Stimulated activated memory B cell treated with anti-CD40 and anti-IgM and Interleukin-4, amounts not matched to agents 10 μg/mL and 1 μg/mL and 100 μg/mL, for 72 hours (primary cell): ENCODE data around the gene IGDCC3.

Experiments used
- ATAC-seq: fragments of 150-1000 bp; cut with Tn5 transposase; 2 replicates; pipeline ENCODE4 v1.10.0; 2021
- H3K27ac Mint-ChIP-seq: one replicate; pipeline ENCODE4 v1.8.0; 2022; ENCODE audit warnings: mild to moderate bottlenecking, mixed read lengths
- H3K27me3 Mint-ChIP-seq: one replicate; pipeline ENCODE4 v1.8.0; 2022; ENCODE audit warnings: mixed read lengths
- H3K36me3 Mint-ChIP-seq: one replicate; pipeline ENCODE4 v1.8.0; 2022; ENCODE audit warnings: mixed read lengths
- H3K4me1 Mint-ChIP-seq: one replicate; pipeline ENCODE4 v1.8.0; 2022; ENCODE audit warnings: mixed read lengths
- H3K4me3 Mint-ChIP-seq: one replicate; pipeline ENCODE4 v1.8.0; 2022; ENCODE audit warnings: mild to moderate bottlenecking, moderate library complexity, mixed read lengths
- H3K9me3 Mint-ChIP-seq: one replicate; pipeline ENCODE4 v1.8.0; 2022; ENCODE audit warnings: mixed read lengths

IGDCC3 gene

DNA sequence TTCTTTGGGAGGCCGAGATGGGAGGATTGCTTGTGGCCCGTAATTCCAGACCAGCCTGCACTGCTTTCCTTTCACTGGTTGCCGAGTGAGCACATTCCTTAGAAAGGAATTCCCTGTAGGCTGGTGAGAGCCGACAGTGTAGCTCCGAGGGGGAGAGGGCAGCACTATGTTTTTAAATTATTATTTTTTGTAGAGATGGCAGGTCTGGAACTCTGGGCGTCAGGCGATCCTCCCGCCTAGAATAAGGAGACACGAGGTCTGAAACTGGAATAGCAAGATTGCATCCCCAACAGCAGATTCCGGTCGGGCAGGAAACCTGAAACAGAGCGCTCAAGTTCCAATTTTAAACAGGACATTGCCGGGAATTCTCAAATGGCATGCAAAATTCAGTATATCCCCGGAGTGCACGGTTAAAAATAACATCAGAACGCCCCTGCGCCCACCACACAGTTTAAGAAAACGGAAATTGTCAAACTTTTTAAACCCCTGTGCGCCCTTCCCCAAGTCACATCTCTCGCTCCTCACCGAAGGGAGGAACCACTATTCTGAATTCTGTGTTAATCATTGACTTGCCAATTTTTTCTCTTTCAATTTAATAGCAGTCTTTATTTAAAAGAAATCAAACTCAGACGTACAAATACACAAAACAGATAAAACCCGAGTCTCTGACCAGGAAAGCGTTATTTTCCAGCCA lies 74.0 kb downstream of the IGDCC3 start:
- no peaks in the 10 kb centered on the region for H3K36me3 Mint-ChIP-seq
- peak overlapping the region; percentile 96 for H3K4me3 Mint-ChIP-seq
- H3K4me1 Mint-ChIP-seq: peaks cover 32% of the 10 kb centered on the region
- H3K27ac Mint-ChIP-seq: peak overlapping the region; percentile 99
- no peak for ATAC-seq
- no peaks in the 10 kb centered on the region for H3K9me3 Mint-ChIP-seq
- H3K27me3 Mint-ChIP-seq: no peaks in the 10 kb centered on the region

DNA sequence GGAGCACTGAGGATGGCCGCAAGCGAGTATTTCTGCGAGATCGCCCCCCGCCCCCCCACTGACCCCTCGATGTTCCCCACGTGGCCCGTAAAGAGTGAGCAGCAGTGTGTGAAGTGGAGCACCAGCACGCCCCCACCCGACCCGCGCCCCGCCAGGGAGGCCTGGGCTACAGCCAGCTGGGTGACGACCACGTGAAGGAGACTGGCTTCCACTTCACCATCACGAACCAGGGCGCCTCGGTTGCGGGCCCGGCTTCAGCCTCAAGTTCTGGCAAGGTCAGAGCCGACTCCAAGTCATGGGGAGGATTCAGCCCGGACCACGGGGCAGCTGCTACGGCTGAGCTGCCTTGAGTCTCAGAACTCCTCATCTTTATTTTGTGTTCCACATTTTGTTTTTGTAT lies 75.7 kb downstream of the IGDCC3 start:
- no peak overlapping the region for H3K4me3 Mint-ChIP-seq
- H3K9me3 Mint-ChIP-seq: no peaks in the 10 kb centered on the region
- peaks cover 41% of the 10 kb centered on the region for H3K4me1 Mint-ChIP-seq

DNA sequence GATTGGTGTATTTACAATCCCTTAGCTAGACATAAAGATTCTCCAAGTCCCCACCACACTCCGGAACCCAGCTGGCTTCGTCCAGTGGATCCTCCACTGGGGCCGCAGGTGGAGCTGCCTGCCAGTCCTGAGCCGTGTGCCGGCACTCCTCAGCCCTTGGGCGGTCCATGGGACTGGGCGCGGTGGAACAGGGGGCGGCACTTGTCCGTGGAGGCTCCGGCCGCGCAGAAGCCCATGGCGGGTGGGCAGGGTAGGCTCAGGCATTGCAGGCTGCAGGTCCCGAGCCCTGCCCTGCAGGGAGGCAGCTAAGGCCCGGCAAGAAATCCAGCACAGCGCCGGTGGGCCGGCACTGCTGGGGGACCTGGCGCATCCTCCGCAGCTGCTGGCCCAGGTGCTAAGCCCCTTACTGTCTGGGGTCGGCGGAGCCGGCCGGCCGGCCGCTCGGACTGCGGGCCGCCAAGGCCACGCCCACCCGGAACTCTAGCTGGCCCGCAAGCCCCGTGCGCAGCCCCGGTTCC lies 76.8 kb downstream of the IGDCC3 start:
- no peaks in the 10 kb centered on the region for H3K27me3 Mint-ChIP-seq
- peaks cover 43% of the 10 kb centered on the region for H3K4me1 Mint-ChIP-seq
- H3K9me3 Mint-ChIP-seq: no peaks in the 10 kb centered on the region
- ATAC-seq: no peak
- no peaks in the 10 kb centered on the region for H3K36me3 Mint-ChIP-seq
- H3K4me3 Mint-ChIP-seq: no peak overlapping the region
- no peak overlapping the region for H3K27ac Mint-ChIP-seq

More for the DNA sequence above, 75.7 kb downstream of the IGDCC3 start:
- ATAC-seq: no peak
- Mint-ChIP-seq H3K27ac (no peak overlapping the region), H3K36me3 (no peaks in the 10 kb centered on the region), H3K27me3 (no peaks in the 10 kb centered on the region)

DNA sequence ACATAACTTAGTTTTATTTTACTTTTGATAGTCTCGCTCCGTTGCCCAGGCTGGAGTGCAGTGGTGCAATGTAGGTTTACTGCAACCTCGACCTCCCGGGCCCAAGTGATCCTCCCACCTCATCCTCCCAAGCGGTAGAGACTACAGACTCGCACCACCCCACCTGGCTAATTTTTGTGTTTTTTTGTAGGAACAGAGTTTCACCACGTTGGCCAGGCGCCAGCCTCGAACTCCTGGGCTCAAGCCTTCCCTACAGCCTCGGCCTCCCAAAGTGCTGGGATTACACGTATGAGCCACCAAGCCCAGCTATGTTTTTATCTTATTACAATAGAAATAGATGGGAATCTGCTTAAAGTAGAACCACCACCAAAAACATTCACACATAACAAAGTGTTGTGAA lies 79.1 kb downstream of the IGDCC3 start:
- peak overlapping the region; percentile 56 for H3K27ac Mint-ChIP-seq
- no peaks in the 10 kb centered on the region for H3K36me3 Mint-ChIP-seq
- H3K4me3 Mint-ChIP-seq: no peak overlapping the region
- peaks cover 29% of the 10 kb centered on the region for H3K4me1 Mint-ChIP-seq
- no peaks in the 10 kb centered on the region for H3K9me3 Mint-ChIP-seq
- H3K27me3 Mint-ChIP-seq: no peaks in the 10 kb centered on the region
- ATAC-seq: no peak

DNA sequence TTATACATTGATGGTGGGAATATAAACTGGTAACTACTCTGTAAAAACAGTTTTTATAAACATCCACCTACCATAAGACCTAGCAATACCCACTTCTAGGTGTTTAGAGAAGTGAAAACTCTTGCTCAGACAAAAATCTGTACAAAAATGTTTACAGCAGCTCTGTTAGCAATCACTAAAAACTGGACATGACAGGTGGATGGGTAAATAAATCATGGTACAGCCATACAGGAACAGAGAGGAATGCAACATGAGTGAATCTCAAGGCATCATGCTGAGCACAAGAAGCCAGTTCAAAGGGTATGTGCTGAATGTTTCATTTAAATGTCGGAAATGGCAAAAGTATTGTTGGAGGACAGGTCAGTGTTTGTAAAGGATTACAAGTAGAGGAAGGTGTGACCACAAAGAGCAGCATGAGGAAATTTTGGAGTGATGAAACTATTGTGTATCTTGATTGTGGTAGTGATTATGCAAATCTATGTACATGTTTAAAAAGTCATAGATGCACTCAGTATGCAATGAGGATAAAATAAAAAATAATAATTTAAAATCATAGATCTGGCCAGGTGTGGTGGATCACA lies 84.8 kb downstream of the IGDCC3 start:
- no peak overlapping the region for H3K4me3 Mint-ChIP-seq
- H3K36me3 Mint-ChIP-seq: no peaks in the 10 kb centered on the region
- no peak for ATAC-seq
- H3K9me3 Mint-ChIP-seq: no peaks in the 10 kb centered on the region
- H3K4me1 Mint-ChIP-seq: peaks cover 21% of the 10 kb centered on the region
- H3K27me3 Mint-ChIP-seq: no peaks in the 10 kb centered on the region
- peak overlapping the region; percentile 11 for H3K27ac Mint-ChIP-seq

DNA sequence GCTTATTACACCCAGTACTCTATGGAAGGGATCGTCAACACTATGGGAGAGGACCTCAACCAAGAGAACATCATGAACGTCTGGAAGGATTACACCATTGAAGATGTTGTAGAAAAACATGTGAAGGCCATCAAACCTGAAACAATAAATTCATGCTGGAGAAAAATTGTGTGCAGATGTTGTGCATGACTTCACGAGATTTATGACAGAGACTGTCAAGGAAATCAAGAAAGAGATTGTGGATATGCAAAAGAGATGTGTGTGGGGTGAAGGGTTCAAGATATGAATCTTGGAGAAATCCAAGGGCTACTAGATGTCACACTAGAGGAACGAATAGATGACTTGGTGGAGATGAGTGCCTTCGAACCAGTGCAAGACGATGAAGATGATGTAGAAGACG lies 87.6 kb downstream of the IGDCC3 start:
- H3K9me3 Mint-ChIP-seq: no peaks in the 10 kb centered on the region
- no peak overlapping the region for H3K27ac Mint-ChIP-seq
- H3K36me3 Mint-ChIP-seq: no peaks in the 10 kb centered on the region
- no peak overlapping the region for H3K4me3 Mint-ChIP-seq
- no peaks in the 10 kb centered on the region for H3K27me3 Mint-ChIP-seq
- peaks cover 30% of the 10 kb centered on the region for H3K4me1 Mint-ChIP-seq
- no peak for ATAC-seq

DNA sequence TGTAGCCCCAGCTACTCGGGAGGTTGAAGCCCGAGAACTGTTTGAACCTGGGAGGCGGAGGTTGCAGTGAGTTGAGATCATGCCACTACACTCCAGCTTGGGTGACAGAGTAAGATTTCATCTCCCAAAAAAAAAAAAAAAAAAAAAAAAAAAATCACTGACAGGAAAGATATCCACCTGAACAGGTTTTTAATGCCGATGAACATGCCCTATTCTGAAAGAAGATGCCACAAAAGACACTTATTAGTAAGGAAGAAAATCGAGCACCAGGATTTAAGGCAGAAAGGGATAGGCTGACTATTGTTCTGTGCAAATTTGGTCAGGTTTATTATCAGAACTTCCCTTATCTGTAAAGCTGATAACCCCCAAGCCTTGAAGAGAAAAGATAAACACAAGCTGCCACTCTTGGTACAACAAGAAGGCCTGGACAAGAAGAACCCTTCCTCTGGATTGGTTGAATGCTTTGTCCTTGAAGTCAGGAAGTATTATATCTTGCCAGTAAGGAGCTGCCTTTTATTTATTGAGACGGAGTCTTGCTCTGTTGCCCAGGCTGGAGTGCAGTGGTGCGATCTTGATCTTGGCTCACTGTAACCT lies 88.4 kb downstream of the IGDCC3 start:
- Mint-ChIP-seq H3K4me1 (peaks cover 30% of the 10 kb centered on the region), H3K9me3 (no peaks in the 10 kb centered on the region), H3K4me3 (no peak overlapping the region), H3K27me3 (no peaks in the 10 kb centered on the region), H3K27ac (no peak overlapping the region), H3K36me3 (no peaks in the 10 kb centered on the region)
- no peak for ATAC-seq

DNA sequence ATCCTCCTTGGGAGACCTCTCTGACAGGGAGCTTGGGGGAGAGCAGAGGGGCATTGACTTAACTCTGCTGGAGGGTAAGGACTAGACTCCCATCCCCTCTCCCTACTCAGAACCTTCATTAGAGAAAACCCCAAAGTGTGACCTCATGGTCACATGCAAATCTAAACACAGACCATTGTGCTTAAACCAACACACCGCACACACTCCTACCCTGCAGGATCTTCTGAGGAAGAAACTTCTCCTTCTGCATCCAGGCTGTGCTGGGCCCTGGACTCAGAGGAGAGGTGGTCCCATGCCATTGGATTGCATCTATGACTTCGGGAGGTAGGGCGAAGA lies 90.3 kb downstream of the IGDCC3 start:
- Mint-ChIP-seq H3K27ac (peak overlapping the region; percentile 85), H3K4me1 (peaks cover 33% of the 10 kb centered on the region), H3K4me3 (peak overlapping the region; percentile 81), H3K9me3 (no peaks in the 10 kb centered on the region), H3K27me3 (no peaks in the 10 kb centered on the region), H3K36me3 (peaks cover 10% of the 10 kb centered on the region)
- ATAC-seq: peak; percentile 35

DNA sequence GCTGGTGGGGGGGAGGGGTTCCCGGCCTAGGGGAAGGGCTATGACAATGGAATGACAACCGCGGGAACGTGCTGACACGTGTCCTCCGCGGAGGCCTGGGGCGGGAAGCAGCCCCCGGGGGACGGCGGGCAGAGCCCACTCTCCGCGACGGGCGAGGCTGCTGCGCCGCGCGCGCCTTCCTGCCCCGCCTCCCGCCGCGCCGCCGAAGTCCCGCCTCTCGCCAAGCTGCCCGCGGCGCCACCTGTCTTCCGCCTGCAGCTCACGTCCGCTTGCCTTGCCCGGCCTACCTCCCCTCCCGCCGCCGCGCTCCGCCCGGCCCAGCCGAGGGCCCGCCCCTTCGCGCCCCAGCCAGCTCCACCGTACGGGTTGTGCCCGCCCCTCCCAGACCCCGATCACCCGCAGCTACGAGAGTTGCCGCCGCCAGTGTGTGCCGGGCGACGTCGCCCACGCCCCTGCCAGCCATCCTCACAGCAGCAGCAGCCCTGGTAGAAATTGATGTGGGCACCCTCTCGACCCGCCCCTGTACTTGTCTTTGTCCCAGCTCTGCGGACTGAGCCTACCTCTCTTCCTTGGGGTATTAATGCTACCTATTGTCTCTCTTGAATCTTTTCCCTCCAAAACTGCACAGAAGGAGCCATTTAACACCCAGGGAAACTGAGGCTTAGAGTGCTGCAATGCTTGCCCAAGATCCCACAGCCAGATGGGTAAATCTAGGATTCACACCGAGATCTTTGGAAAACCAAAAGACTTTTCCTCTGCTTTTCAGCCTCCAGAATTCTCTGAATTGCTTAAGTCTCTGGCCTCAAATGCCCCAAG lies 90.9 kb downstream of the IGDCC3 start, which contains the start of gene PARP16:
Gene PARP16 (minus strand): TSS at position 180 of the 816 bp plus-strand sequence. CDS start 457 bp downstream, outside the sequence.
- Mint-ChIP-seq H3K27me3 (no peaks in the 10 kb centered on the region), H3K4me3 (peak within 1 kb of the TSS; percentile 81), H3K36me3 (peaks cover 10% of the 10 kb centered on the region), H3K9me3 (no peaks in the 10 kb centered on the region), H3K4me1 (peaks cover 33% of the 10 kb centered on the region), H3K27ac (peak within 1 kb of the TSS; percentile 85)
- ATAC-seq: peak; percentile 99

DNA sequence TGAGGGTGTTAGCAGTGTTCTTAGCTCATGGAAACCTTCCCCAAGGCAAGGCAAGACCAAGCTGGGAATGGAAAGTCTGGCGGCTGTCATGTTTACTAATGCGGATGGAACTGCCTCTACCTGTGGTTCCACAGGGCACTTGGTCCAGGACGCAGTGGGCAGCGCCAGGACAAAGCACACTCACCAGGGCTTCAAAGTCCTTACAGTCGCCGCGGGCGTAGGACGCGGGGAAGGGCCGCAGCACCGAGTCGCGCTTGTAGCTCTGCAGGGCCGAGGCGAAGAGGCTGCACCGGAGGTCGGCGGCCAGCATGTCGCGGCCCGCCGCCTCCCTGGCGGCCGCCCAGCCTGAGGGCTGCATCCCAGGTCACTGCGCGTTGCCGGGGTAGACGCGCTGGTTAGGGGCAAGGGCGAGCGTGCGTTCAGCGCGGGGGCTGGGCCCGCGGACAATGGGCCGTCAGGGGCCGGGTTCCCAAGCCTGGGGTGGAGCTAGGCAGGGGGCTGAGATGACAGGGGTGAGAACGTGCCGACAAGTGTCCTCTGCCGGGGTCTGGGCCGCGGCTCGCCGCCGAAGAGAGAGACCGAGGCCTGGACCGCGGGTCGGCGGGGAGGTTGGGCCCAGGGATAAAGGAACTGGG lies 91.6 kb downstream of the IGDCC3 start:
- no peaks in the 10 kb centered on the region for H3K27me3 Mint-ChIP-seq
- H3K9me3 Mint-ChIP-seq: no peaks in the 10 kb centered on the region
- peaks cover 33% of the 10 kb centered on the region for H3K4me1 Mint-ChIP-seq
- H3K4me3 Mint-ChIP-seq: peak overlapping the region; percentile 81
- peaks cover 10% of the 10 kb centered on the region for H3K36me3 Mint-ChIP-seq
- ATAC-seq: peak; percentile 56
- peak overlapping the region; percentile 85 for H3K27ac Mint-ChIP-seq

DNA sequence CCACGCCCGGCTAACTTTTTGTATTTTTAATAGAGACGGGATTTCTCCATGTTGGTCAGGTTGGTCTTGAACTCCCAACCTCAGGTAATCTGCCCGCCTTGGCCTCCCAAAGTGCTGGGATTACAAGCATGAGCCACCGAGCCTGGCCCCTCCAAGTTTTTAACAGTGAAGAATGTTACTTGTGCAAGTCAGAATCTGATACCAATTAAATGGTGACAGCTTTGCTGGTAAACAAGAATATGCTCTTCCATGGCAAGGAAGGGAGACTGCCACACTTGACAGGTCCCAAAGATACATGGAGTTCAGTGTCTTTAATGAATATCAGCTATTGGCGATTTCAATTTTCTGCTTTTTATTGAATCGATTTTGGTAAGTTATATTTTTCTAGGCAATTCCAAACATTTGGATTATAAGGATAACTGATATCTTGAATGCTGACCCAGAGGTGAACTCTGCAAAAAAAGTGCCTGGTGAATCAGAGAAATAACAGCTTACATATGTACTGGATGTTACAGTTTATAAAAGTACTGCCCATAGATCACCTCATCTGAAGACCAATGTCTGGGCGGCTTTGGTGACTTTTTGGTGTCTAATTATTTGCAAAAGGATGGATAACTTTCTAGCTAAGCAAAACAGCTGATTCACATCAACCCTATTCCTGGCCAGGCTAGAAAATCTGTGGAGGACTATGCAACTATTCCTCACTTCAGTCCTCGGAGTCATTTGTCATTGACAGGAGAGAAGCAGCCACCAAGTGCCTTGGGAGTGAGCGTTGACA lies 92.3 kb downstream of the IGDCC3 start:
- H3K27ac Mint-ChIP-seq: peak overlapping the region; percentile 85
- no peaks in the 10 kb centered on the region for H3K27me3 Mint-ChIP-seq
- ATAC-seq: no peak
- H3K9me3 Mint-ChIP-seq: no peaks in the 10 kb centered on the region
- H3K36me3 Mint-ChIP-seq: peaks cover 10% of the 10 kb centered on the region
- peaks cover 33% of the 10 kb centered on the region for H3K4me1 Mint-ChIP-seq
- H3K4me3 Mint-ChIP-seq: peak overlapping the region; percentile 81

DNA sequence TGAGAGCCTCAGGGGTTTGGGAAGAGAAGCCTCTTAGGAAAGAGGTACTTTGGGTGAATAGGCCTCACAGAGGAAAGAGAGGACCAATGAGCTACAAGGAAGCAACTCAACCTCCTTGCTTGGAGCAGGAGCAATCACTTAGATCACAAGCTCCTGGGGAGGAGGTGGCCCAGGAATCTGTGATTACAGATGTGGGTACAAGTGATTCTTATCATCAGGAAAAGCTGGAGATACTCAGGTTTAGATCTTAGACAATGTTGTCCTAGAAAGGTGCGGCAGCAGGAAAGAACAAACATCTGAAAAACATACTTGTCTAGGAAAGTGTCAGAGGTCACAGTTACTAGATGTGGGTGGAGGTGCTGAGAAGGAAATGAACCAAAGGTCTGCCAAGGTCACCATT lies 99.3 kb downstream of the IGDCC3 start:
- H3K27ac Mint-ChIP-seq: peak overlapping the region; percentile 6
- no peaks in the 10 kb centered on the region for H3K27me3 Mint-ChIP-seq
- ATAC-seq: no peak
- peaks cover 42% of the 10 kb centered on the region for H3K4me1 Mint-ChIP-seq
- peaks cover 30% of the 10 kb centered on the region for H3K36me3 Mint-ChIP-seq
- H3K9me3 Mint-ChIP-seq: no peaks in the 10 kb centered on the region
- no peak overlapping the region for H3K4me3 Mint-ChIP-seq
